Activated CD8-positive, alpha-beta memory T cell treated with anti-CD3 and anti-CD28 coated beads, Interleukin-2, amount 50 U/mL, for 1 hour (primary cell): ENCODE measurements around the gene DYDC1.
"Not testable (repeated sequence)": the region's sequence is repeated elsewhere in the genome, so short reads cannot be mapped to it uniquely, and the experiment has no call there.

Experiments used
- DNase-seq: peaks from one replicate; pipeline ENCODE4 v3.0.0-alpha.2; 2020; ENCODE audit errors: extremely low read depth

The DYDC1 gene

DNA sequence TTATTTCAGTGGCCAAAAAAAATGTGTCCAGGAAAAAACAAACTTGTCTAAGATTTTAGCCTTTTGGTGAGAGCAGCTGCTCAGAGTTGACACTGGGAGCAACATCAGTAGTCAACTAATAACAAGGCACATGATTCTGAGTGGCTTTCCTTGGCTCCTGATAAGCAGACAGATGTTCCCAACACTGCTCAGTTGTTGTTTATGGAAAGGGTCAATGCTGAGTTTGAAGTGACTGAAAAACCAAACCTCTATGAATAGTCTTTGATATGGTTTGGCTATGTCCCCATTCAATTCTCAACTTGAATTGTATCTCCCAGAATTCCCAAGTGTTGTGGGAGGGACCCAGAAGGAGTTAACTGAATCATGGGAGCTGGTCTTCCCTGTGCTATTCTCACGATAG lies 12.3 kb downstream of the DYDC1 start:
- no peak for DNase-seq

DNA sequence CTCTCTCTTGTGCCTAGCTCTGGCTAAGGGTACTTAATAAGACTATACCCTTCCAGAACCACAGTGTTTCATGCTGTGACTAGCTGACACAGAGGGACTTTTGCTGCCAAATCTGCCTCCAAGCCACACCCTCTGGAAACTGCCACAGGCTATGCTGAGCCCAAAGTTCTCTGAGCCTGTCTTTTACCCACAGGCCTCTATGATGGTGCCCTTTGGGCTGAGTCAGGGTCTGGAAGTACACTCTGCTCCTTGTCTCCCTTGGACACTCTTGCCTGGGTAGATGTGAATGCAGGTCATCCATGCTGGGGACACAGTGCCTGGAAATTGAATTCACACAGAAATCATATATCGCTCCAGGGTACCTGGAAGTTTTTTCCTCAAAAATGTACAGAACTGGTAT lies 22.6 kb downstream of the DYDC1 start:
- no peak for DNase-seq

DNA sequence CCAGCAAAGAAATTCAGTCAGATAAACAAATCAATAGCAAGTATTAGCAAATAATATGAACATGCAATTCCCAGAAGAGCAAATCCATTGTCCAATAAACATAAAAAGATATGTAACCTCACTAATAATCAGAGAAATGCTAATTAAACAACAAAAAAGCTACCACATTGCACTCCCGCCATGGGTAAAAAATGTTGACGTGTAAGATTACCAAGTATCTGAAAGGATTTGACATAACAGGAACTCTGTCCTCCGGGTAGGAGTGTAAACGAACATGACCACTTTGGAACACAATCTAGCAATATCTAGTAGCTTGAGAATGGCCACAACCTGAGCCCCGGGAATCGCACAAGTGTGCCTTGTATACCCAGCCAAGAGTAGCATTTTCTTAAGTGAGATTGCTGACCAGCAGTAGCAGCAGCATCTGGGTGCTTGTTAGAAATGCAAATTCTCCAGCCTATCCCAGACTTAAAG lies 31.6 kb downstream of the DYDC1 start:
- DNase-seq = no peak

DNA sequence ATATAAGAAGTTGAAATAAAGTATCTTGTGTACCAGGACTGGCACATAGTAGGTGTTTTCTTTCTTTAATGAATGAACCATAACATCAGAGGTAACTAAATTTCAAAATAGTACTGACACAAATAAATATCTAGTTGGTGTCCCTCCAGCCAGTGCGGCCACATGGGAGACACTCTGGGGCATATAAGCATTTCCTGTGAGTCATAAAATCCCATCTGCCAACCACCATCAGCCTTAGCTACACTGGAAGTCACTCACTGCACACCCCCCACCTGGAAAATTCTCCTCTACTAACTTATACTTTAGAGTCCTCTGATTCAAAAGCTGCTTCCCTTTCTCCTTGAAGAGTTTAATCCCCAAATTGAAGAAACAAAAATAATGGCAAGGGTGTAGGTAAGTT lies 32.5 kb downstream of the DYDC1 start:
- no peak for DNase-seq

DNA sequence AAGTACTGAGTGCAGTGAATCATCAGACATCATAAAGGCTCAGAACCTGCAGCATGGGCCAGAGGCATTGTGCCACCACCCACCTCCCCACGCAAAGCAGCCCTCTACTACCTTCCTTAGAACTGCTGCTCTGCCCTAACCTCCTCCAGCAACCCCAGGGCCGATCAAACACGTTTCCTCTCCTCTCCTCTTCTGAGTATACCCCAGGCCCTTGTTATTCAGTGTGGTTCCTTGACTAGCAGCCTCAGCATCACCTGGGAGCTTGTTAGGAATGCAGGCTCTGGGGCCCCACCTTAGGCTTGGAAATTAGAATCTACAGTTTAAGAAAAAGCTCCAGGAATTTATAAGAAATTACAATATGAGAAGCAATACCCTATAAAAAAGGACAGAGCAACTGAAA lies 33.2 kb downstream of the DYDC1 start:
- DNase-seq = no peak

DNA sequence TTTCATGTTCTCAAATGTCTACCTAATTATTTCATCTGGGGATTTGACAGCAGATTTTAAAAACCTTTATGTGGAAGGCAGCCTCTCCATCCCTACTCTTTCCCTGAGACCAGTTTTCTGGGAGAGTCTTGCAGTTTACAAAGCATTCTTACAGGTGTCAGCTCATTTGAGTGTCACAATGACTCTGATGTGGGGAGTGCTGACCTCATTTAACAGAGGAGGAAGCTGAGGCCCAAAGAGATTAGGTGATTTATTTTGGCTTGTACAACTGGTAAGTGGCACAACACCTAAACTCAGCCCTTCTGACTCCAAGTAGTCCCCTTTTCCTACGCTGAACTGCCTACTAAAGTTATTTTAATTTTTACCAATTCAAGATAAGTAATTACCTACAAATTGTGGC lies 33.8 kb downstream of the DYDC1 start:
- no peak for DNase-seq

DNA sequence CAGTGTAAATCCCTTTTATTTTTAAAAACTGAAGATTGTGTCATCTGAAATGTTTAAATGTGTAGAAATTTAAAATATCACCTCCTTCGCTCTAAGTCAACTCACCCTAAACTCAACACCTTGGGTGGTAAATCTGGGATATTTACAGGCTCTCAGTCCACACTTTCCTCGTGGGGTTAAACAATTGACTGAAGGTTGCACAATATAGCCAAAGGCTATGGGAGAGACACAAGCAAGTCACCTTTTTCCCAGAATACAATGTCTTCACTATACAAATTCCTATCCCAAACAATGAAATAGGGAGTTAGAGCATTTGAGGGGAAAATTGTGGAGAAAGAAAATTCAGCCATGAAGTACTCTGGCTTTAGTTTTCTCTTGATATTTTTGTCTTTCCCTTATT lies 34.4 kb downstream of the DYDC1 start:
- DNase-seq = no peak

DNA sequence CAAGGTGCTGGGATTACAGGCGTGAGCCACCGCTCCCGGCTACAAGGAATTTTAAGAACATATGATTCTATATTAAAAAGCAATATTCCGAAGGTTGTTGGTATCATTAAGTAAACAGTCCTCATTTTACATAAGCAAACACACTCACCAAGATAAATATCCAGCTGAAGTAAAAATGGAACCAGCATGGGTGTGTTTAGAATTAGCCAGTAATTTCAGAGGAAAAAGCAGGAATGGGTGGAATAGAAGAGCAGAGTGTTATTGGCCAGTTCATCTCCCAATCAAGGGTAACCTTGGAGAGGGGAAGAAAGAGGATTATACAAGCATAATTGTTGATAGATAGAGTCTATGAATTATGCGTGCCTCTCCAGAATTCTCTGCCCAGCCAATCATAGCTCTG lies 35.4 kb downstream of the DYDC1 start:
- DNase-seq = no peak

DNA sequence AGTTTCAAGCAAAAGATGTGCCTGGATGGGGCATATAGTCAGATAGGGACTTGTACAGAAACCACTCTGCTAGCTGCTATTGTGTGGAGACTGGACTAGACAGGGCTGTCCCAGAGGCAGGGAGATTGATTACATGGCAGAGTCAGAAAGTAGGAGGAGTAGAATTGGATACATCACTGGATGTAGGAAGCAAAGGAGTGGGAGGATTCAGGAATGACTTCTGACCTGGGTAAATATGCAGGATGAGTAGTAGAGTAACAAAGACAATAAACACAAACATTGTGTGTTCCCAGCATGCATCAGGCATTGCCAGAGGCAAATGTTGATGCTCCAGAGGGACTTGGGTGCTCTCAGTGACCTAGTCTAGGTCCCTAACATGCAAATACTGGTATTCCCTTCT lies 36.2 kb downstream of the DYDC1 start:
- DNase-seq = no peak

DNA sequence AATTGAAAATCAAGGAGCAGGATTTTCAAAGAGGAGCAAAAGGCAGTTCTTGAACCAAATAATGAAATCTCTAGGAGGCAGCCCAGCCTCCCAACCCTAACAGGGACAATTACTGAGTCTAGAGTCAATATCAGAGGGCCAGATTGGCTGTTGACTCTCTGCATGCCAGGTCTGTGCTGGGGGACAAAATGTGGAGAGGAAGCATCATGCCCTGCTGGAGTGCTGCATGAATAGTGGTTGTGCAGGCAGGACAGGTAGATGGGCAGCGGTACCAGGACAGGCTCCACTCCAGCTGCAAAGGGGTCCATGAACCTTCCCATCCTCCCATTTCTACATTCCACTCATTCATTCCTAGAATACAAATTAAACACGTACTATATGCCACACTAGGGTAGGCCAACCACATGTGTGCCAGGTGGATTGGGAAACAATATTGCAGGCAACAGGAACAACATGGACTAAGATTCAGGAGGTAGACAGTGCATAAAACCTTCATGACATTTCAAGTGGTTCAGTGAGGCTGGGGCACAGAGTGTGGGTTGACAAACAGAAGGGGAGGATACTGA lies 36.7 kb downstream of the DYDC1 start:
- DNase-seq = no peak

DNA sequence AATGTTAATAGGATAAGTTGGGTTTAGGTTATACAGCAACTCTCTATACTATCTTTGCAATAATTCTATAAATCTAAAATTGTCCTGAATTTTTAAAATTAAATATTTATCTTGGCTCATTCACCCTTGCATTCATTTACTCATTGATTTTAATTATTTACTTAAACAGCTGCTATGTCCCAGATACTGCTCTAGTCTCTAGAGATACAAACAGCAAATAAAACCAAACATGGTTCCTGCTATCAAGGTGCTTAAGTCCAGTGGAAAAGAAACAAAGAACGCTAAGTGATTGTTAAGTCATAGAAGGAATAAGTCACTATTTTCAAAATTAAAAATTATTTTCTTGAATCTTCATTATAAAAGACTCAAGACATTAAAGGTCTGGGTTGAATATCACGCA lies 37.2 kb downstream of the DYDC1 start:
- no peak for DNase-seq

DNA sequence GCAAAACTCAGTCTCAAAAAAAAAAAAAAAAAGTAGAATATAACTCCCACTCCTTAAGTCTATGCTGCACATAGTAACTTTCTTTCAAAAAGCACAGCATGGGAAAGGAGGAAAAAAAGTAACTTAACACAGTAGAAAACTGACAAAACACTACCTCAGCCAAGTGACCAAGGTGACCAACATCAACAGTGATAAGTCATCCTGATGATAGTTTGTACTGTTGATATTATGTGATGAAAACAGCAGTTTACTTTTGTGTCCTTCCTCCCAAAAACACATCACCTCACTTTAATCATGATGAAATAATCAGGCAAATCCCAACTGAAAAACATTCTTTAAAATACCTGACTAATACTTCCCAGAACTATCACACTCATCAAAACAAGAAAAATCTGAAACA lies 37.8 kb downstream of the DYDC1 start:
- no peak for DNase-seq

DNA sequence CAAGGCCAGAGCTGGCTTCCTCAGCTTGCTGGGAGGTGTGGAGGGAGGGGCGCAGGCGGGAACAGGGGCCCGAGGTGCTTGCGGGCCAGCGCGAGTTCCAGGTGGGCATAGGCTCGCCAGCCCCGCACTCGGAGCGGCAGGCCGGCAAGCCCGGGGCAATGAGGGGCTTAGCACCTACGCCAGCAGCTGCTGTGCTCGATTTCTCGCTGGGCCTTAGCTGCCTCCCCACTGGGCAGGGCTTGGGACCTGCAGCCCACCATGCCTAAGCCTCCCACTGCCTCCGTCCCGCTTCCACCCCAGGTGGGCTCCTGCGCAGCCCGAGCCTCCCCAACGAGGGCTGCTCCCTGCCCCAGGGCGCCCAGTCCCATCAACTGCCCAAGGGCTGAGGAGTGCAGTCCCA lies 41.2 kb downstream of the DYDC1 start:
- no peak for DNase-seq

DNA sequence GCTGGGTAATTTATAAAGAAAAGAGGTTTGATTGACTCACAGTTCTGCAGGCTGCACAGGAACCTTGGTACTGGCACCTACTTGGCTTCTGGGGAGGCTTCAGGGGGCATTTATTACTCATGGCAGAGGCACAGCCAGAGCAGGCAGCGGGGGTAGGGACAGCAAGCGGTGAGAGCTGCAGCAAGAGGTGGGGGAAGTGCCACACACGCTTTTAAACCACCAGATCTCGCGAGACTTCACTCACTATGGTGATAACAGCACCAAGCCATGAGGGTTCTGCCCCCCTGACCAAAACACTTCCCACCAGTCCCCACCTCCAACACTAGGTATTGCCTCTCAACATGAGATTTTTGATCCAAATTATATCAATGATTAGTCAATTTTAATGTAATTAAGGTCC lies 43.0 kb downstream of the DYDC1 start:
- no peak for DNase-seq

DNA sequence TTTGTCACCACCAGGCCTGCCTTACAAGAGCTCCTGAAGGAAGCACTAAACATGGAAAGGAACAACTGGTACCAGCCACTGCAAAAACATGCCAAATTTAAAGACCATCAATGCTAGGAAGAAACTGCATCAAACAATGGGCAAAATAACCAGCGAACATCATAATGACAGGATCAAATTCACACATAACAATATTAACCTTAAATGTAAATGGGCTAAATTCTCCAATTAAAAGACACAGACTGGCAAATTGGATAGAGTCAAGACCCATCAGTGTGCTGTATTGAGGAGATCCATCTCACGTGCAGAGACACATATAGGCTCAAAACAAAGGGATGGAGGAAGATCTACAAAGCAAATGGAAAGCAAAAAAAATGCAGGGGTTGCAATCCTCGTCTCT lies 50.6 kb downstream of the DYDC1 start:
- not testable (repeated sequence) for DNase-seq

DNA sequence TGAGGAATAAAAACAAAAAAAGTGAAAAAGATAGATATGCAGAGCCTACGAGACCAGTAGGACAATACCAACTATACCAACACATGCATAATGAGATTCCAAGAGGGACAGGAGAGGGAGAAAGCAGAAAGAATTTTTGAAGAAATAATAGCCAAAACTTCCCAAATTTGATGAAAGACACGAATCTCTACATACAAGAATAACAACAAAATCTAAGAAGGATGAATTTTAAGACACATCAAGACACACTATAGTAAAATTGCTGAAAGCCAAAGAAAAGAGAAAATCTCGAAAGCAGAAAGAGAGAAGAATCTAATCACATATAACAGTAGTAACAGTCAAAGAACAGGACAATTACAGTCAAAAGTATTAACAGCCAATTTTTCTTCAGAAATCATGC lies 59.6 kb downstream of the DYDC1 start:
- no peak for DNase-seq

DNA sequence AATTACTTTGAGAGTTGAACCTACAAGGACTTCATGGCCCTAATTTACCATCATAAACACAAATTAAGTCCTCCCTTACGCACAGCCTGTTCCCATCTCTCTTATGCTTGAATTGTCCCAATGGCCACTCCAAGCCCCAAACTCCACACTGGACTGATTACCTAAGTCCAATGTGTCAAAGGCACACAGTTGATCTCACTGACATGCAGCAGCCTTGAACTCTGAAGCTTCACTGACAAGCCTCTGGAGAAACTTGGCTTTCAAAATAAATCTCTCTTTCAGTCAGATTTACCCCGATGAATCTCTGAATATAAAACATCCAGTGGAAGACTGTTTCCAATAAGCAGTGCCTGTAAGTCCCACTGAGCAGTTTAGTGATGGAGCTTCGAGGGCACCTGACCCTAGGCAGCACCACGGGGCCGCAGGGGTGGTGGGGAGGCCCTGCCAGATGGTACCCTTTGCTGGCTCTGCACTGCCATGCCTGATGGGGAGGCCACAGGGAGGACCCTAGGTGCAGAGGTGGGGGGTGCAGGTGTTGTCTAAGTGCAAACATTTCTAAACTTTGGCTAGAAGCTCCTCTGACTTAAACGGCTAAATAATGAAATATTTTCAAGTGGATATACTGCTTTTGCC lies 63.8 kb downstream of the DYDC1 start:
- DNase-seq = no peak

DNA sequence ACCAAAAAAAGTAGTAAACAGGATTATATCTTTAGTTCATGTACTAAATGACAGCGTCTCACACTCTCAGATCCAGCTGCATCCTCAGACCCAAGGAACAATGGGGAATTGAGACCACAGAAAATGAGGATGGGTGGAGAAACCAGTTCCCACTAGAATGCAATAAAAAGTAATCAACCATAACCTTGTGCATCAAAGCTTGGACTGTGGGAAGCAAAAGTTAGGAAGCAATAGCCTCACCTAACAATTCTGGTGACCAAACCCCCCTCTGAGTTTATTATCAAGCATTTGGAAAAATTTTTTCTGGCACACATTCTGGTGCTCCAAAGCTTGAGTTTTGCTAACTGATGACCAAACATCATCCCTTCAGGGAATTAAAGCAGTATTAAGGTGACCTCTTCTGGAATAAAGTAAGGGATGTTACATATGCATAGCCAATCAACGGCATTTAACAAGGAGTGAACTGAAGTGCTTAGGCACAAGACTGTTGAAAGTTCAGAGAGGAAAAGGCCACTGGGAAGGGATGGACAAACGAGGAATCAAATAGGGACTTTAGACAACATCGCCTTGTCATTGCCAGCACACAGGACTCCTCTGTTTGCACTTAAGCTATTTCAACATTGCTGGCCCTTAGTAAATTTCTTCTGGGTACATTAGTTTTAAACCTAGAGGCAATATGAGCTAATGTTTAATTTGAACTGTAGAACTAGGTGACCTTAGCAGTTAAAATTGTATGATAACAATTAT lies 65.9 kb downstream of the DYDC1 start:
- DNase-seq = no peak

DNA sequence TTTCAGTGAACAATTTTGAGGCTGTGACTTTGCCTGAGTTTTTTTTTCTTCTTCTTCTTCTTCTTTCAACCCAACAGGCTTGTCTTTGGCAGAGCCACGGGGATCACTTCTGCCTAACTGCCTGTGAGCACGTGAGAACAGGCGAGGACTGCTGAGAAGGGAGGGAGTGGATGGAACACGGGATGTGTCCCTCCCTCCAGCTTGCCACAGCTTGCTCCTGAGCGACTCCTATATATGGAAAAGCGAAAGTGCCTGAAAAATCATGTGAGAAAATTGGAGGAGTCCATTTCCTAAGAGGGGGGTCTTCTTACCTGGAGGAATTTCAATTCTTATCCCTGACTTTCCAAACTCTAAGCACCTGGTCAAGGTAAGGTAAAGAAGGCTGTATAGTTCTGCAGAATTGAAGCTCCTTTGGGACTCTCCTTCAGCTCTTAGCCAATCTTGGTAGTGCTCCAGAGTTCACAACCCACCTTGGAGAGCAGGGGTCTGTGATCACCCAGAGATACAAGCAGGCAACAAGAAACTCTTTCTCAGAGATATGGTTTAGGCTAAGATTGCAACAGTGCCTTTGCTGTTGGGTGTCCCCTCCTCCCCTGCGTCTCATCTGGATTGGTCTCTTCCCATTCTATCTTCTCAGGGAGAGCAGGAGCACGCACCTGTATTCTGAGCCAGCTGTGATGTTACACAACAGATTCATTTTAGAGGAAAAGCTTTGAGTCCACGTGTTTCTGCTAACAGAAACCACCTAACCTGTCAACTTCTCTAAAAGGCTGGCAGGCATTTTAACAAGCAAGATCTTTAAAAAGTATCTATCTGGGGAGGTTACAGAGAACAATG lies 66.9 kb downstream of the DYDC1 start, which contains the start of gene MAT1A:
MAT1A (minus strand) TSS at position 208 of the 837 bp plus-strand sequence. CDS start 235 bp downstream, outside the sequence.
- no peak for DNase-seq

DNA sequence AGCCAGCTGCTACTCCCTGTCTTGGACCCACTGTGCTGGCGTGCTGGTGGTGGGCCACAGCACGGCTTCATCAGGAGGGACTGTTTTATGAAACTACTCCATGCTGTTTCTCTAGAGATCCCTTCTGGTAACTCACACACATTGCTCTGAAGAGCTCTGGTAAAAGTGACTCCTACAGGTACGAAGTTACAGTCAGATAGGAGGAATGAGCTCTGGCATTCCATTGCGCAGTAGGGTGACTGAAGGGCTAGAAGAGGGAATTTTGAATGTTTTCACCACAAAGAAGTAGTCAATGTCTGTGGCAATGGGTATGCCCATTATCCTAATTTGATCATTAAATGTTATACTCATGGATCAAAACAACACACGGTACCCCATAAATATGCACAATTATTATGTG lies 67.7 kb downstream of the DYDC1 start:
- no peak for DNase-seq
